PC-9 (cell line): ENCODE data around the gene AKAP13.

Source experiments
- CTCF ChIP-seq: fragments of 200-600 bp; sonication (generic); conservative IDR thresholded peaks from 2 replicates; pipeline ENCODE4 v1.6.1; 2017; ENCODE audit warnings: mixed run types, antibody characterized with exemption, mild to moderate bottlenecking, moderate library complexity
- EZH2 ChIP-seq: fragments of 200-600 bp; sonication (generic); IDR thresholded peaks from 2 replicates; pipeline ENCODE4 v1.8.0; 2017; ENCODE audit warnings: antibody characterized with exemption, low read depth

DNA sequence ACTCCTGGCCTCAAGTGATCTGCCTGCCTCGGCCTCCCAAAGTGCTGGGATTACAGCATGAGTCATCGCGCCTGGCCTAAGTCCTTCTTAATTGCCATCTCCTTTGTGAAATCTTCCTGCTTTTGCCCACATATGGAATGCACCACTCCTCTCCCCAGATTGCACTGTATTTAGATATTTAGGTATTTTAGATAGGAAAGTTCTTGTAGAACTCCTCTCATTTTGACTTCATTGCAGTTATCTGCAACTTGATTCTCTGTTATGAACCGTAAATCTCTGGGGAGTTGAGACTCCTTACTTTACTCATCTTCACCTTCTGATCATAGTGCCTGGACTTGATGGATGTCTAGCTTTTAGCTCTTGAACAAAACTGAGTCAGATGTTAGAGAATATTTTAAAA lies 150.7 kb downstream of the AKAP13 start:
- no peak for TF ChIP-seq EZH2
- TF ChIP-seq CTCF: no peak
